Thoracic aorta (tissue), 2 donors: ENCODE measurements around the gene ZNF76. TPM values are rescaled to one million over a fixed set of nuclear protein-coding genes. Genes with fewer than 3 reads are reported as not detected.
A peak's percentile ranks its signal among the peaks of the same experiment; 100 is the strongest.

ENCODE experiments used
- ATAC-seq: fragments of 150-250 bp; one replicate; pipeline ENCODE4 v1.8.0; 2017; ENCODE audit warnings: low read depth; ENCODE audit not compliant: insufficient number of reproducible peaks, low FRiP score
- DNase-seq: peaks from one replicate; pipeline ENCODE4 v3.0.0-alpha.2; 2020; ENCODE audit warnings: low spot score
- H3K27ac ChIP-seq, 2 donors: fragments of 200-600 bp; sonication (generic); 1 replicate in 1 of 2; 2 replicates in 1 of 2; pipeline ENCODE4 v1.5.1; 2016; ENCODE audit warnings: mild to moderate bottlenecking in 2 of 2, moderate library complexity in 2 of 2
- H3K27me3 ChIP-seq: fragments of 200-600 bp; sonication (generic); replicated peaks from 2 replicates; pipeline ENCODE4 v1.6.0; 2016; ENCODE audit warnings: mild to moderate bottlenecking; ENCODE audit not compliant: insufficient read depth
- H3K36me3 ChIP-seq: fragments of 200-600 bp; sonication (generic); one replicate; pipeline ENCODE4 v1.5.1; 2016
- H3K4me1 ChIP-seq, 2 donors: fragments of 200-600 bp; sonication (generic); 1 replicate in 1 of 2; 2 replicates in 1 of 2; pipeline versions ENCODE4 v1.5.1 to v1.6.0; 2016; ENCODE audit warnings: low read depth in 2 of 2, mild to moderate bottlenecking in 1 of 2; ENCODE audit not compliant: control insufficient read depth in 1 of 2
- H3K4me3 ChIP-seq: fragments of 200-600 bp; sonication (generic); 2 replicates; pipeline ENCODE4 v1.5.1; 2016; ENCODE audit warnings: mild to moderate bottlenecking
- H3K9me3 ChIP-seq: fragments of 200-600 bp; sonication (generic); 2 replicates; pipeline ENCODE4 v1.5.1; 2016
- total RNA-seq, 2 donors: library from RNA; depleted of rRNA; stranded (reverse); fragments of >200 nt; gene quantifications; one replicate each; pipeline versions ENCODE4 v1.1.0 to v1.2.3, GENCODE V29; 2016
- TF ChIP-seq, protein P1 (sequence below): fragments of 200-600 bp; sonication (generic); IDR thresholded peaks from one replicate; pipeline ENCODE4 v1.5.1; 2019; ENCODE audit warnings: antibody characterized with exemption

ZNF76 gene
- total RNA-seq, 2 donors from 2014 or later: 46.8 to 47.0 TPM

DNA sequence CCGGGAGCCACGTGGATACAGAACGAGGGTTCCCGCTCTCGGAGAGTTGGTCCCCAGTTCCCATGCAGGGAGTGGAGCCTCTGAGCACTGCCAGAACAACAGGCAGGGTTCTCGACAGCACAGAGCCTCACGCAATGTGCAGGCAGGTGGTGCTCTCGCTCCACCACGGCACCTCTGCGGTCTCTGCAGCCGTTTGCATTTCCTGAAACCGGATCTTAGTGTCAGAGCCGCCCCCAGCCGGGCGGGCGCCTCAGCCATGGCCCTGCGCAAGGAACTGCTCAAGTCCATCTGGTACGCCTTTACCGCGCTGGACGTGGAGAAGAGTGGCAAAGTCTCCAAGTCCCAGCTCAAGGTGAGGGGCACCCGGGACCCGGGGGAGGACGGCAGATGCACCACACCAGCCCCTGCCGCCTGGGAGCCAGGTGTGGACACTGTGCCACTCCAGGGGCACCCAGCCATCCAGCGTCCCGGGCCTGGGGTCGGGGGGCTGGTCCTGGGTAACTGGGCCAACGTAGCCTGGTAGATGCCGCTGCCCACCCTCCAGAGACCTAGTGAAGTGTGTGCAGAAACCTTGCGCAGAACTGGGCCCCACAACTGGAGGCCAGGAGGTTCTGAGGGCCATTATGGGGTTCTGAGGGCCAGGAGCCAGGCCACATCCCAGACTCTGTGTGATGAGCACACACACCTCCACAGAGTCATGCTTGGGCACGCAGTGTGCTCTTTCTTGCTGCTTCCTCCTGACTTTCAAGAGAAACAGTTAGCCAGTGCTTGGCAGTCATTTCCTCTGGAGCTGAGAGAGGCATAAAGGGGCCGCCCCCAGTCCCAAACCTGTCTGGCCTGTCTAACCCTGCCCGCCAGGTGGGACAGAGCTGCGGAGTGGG is 38.3 kb downstream of the ZNF76 start, which contains the start of gene DEF6:
Gene DEF6, plus strand, starts transcription at position 218 of the 881 bp plus-strand sequence. Its CDS starts 39 bp downstream, at position 257.
- TF ChIP-seq, protein P1, sequence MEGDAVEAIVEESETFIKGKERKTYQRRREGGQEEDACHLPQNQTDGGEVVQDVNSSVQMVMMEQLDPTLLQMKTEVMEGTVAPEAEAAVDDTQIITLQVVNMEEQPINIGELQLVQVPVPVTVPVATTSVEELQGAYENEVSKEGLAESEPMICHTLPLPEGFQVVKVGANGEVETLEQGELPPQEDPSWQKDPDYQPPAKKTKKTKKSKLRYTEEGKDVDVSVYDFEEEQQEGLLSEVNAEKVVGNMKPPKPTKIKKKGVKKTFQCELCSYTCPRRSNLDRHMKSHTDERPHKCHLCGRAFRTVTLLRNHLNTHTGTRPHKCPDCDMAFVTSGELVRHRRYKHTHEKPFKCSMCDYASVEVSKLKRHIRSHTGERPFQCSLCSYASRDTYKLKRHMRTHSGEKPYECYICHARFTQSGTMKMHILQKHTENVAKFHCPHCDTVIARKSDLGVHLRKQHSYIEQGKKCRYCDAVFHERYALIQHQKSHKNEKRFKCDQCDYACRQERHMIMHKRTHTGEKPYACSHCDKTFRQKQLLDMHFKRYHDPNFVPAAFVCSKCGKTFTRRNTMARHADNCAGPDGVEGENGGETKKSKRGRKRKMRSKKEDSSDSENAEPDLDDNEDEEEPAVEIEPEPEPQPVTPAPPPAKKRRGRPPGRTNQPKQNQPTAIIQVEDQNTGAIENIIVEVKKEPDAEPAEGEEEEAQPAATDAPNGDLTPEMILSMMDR: peak; percentile 52
- Histone ChIP-seq H3K27ac (peak within 1 kb of the TSS; percentile 10 to 42), H3K4me1 (peaks cover 0 to 14% of the 10 kb centered on the region in 2 donors), H3K4me3 (peak within 1 kb of the TSS; percentile 69), H3K27me3 (no peaks in the 10 kb centered on the region), H3K36me3 (peaks cover 16% of the 10 kb centered on the region), H3K9me3 (no peaks in the 10 kb centered on the region)
- peak; percentile 38 for DNase-seq
- peak; percentile 39 for ATAC-seq

DNA sequence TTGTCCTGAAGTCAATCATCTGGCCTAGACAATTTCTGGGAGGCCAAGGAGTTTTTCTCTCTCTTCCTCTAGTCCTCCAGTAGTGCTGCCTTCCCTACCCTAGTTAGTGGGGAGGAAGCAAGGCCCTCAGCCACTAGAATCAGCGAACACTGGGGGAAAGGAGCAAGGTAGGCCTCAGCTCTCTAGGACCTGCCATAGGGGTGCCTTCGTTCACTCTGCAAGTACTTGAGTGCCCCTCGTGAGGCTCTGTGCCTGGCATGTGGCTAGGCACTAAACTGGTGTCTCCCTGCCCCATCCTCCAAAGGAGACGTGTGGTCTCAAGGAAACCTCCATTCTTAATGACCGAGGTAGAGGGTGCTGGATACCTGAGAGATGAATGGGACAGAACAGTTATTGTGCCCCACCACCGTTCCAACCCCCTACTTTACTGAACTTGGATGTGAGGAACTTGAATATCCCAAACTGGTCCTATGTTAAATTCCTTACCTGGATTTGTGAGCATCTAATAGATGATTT is 39.1 kb downstream of the ZNF76 start:
- no peaks in the 10 kb centered on the region for H3K9me3 ChIP-seq
- no peak overlapping the region for H3K27ac ChIP-seq
- TF ChIP-seq, protein P1: no peak
- peaks cover 0 to 14% of the 10 kb centered on the region in 2 donors for H3K4me1 ChIP-seq
- H3K27me3 ChIP-seq: no peaks in the 10 kb centered on the region
- H3K36me3 ChIP-seq: peaks cover 10% of the 10 kb centered on the region
- DNase-seq: no peak
- no peak for ATAC-seq
- peak overlapping the region; percentile 69 for H3K4me3 ChIP-seq

DNA sequence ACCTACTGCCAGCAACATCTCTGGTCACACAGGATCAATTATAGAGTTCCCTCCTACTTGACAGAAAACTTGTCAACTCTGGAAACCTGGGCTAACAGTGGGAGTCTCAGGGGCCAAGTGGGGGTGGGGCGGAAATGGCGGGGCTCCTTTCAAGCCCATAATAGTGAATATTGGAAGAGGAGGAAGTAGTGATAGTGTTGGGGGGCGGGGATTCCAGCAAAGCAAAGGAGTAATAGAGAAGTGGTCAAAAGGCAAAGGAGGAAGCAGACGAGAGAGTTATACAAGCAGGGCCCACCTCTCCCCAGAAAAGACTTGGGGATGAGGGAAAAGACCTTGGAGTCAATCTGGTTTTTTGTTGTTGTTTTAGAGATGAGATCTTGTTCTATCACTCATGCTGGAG is 40.1 kb downstream of the ZNF76 start:
- Histone ChIP-seq H3K9me3 (no peaks in the 10 kb centered on the region), H3K4me1 (peaks cover 0 to 14% of the 10 kb centered on the region in 2 donors), H3K36me3 (peaks cover 10% of the 10 kb centered on the region), H3K4me3 (peak overlapping the region; percentile 12), H3K27me3 (no peaks in the 10 kb centered on the region), H3K27ac (no peak overlapping the region)
- TF ChIP-seq, protein P1: no peak
- no peak for DNase-seq
- no peak for ATAC-seq

DNA sequence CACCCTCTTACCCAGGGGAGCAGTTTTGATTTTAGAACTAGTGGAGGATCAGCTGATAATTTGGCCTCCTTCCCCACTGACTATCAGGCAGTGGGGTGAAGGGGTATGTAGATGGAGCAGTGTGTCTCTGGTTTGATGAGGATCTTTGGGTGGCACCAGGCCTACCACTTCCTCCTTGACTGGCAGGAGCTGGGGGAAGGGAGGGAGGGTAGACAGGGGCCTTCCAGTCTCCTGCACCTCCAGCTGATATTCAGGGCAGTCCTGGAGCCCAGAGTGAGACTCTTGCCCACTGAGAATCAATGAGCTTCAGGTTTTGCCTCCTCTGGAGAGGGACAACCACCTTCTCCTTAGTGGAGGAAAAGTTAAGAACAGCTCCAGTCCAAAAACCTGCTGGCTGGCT is 41.3 kb downstream of the ZNF76 start:
- Histone ChIP-seq H3K27me3 (no peaks in the 10 kb centered on the region), H3K27ac (no peak overlapping the region), H3K4me1 (peaks cover 0 to 14% of the 10 kb centered on the region in 2 donors), H3K9me3 (no peaks in the 10 kb centered on the region), H3K36me3 (no peaks in the 10 kb centered on the region), H3K4me3 (no peak overlapping the region)
- ATAC-seq (no peak), DNase-seq (no peak)
- TF ChIP-seq, protein P1: no peak

DNA sequence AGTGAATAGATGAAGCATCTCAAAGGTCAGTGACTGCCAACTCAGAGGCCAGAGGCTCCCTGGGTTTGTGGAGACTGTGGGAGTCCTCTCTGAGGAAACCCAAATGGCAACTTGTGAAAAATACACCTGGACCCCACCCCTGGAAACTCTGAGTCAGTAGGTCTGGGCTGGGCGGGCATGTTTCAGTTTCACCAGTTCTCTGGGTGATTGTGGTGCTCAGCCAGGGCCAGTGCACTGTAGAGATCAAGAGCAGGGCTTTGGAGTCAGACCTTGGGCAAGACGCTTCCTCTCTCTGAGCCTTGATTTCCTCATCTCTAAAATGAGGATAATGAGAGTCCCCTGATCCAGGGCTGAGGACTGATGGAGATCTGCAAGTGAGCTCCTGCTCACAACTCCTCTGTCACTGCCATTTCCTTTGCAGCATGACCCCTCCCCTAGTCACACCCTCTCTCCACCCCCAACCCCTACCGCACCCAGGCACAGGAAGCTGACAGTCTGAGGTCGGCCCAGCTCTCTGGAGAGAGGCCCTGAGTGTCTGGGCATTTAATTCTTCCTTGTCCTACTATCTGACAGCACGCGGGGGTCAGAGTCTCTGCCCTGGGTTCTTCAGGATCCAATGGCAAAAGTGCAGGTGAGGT is 43.2 kb downstream of the ZNF76 start:
- ATAC-seq: no peak

More for the DNA sequence above, 43.2 kb downstream of the ZNF76 start:
- H3K4me3 ChIP-seq: no peak overlapping the region
- TF ChIP-seq, protein P1: no peak
- H3K27ac ChIP-seq: no peak overlapping the region
- H3K27me3 ChIP-seq: no peaks in the 10 kb centered on the region
- H3K36me3 ChIP-seq: no peaks in the 10 kb centered on the region
- peaks cover 0 to 4% of the 10 kb centered on the region in 2 donors for H3K4me1 ChIP-seq
- no peaks in the 10 kb centered on the region for H3K9me3 ChIP-seq
- no peak for DNase-seq
